Stimulated activated CD4-positive, alpha-beta T cell treated with anti-CD3 and anti-CD28 coated beads, Interleukin-4, amount 100 ng/mL, for 48 hours (primary cell): ENCODE results near the gene SLC27A6.
"Not testable (repeated sequence)": the region's sequence is repeated elsewhere in the genome, so short reads cannot be mapped to it uniquely, and the experiment has no call there.

Experiments
- DNase-seq, 2 donors: peaks; one replicate each; pipeline ENCODE4 v3.0.0-alpha.2; 2020; ENCODE audit warnings: low read depth in 2 of 2

Gene SLC27A6

GRCh38 chr5:128965011-128965637, at the start of gene SLC27A6:
Gene SLC27A6, plus strand, starts transcription at chr5:128965488. Its CDS starts 650 bp downstream, at chr5:128966138.
- no peak for DNase-seq

GRCh38 chr5:128919542-128919941, 45.7 kb upstream of the SLC27A6 start:
- DNase-seq, result no peak

- no peak for DNase-seq
These were observed 44.7 kb upstream of the SLC27A6 start for GRCh38 chr5:128920345-128921215.

GRCh38 chr5:128924299-128924698, 41.0 kb upstream of the SLC27A6 start:
- DNase-seq, result no peak

- no peak for DNase-seq
These were observed 39.3 kb upstream of the SLC27A6 start for GRCh38 chr5:128925973-128926372.

- no peak for DNase-seq
These were observed 37.6 kb upstream of the SLC27A6 start for GRCh38 chr5:128927644-128928043.

- not testable (repeated sequence) for DNase-seq
These were observed 33.1 kb upstream of the SLC27A6 start for GRCh38 chr5:128932232-128932631.

GRCh38 chr5:128943100-128943499, 22.2 kb upstream of the SLC27A6 start:
- not testable (repeated sequence) for DNase-seq

- no peak for DNase-seq
These were observed 15.3 kb upstream of the SLC27A6 start for GRCh38 chr5:128949847-128950546.

- not testable (repeated sequence) for DNase-seq
These were observed 14.0 kb upstream of the SLC27A6 start for GRCh38 chr5:128951301-128951700.

- DNase-seq, result no peak
These were observed 9.1 kb upstream of the SLC27A6 start for GRCh38 chr5:128956164-128956563.

- no peak for DNase-seq
These were observed 3.1 kb upstream of the SLC27A6 start for GRCh38 chr5:128962211-128962610.

GRCh38 chr5:128965638-128966302, 482 bp downstream of the SLC27A6 start:
- no peak for DNase-seq

- DNase-seq, result no peak
These were observed 1.1 kb downstream of the SLC27A6 start for GRCh38 chr5:128966375-128966774.

- no peak for DNase-seq
These were observed 1.6 kb downstream of the SLC27A6 start for GRCh38 chr5:128966846-128967245.

GRCh38 chr5:128973244-128973643, 8.0 kb downstream of the SLC27A6 start:
- DNase-seq, result no peak

- DNase-seq, result no peak
These were observed 9.3 kb downstream of the SLC27A6 start for GRCh38 chr5:128974567-128974966.

GRCh38 chr5:128979761-128980160, 14.5 kb downstream of the SLC27A6 start:
- no peak for DNase-seq

- DNase-seq, result no peak
These were observed 15.6 kb downstream of the SLC27A6 start for GRCh38 chr5:128980917-128981316.

GRCh38 chr5:128984480-128984879, 19.2 kb downstream of the SLC27A6 start:
- DNase-seq, result no peak

GRCh38 chr5:128988476-128988875, 23.2 kb downstream of the SLC27A6 start:
- no peak for DNase-seq
